B cell (primary cell): ENCODE data around the gene DUS2. TPM values are rescaled to one million over a fixed set of nuclear protein-coding genes. Genes with fewer than 3 reads are reported as not detected.
A peak's percentile ranks its signal among the peaks of the same experiment; 100 is the strongest.

Experiments used
- ATAC-seq: fragments of 200-7000 bp; cut with Tn5 transposase; one replicate; pipeline ENCODE4 v1.10.0; 2021; ENCODE audit warnings: low read depth, mild to moderate bottlenecking, moderate number of reproducible peaks, moderate library complexity
- CTCF ChIA-PET: fragments of 350-600 bp; sonication (Branson Sonifier 250); formaldehyde crosslinking; loops from one replicate; lab custom pipeline; 2021; ENCODE audit warnings: antibody characterized with exemption, inconsistent platforms; lab: Charles Lee
- POLR2A ChIA-PET: fragments of 350-600 bp; sonication (Branson Sonifier 250); formaldehyde crosslinking; loops from one replicate; lab custom pipeline; 2021; ENCODE audit warnings: antibody characterized with exemption; lab: Charles Lee
- DNase-seq: peaks from one replicate; pipeline ENCODE4 v3.0.0; 2013
- H2AFZ ChIP-seq: 2 replicates; pipeline ENCODE4 v1.6.1; 2012; ENCODE audit warnings: mild to moderate bottlenecking, low read depth, low read length; ENCODE audit not compliant: insufficient read depth, poor library complexity, severe bottlenecking
- H3K27ac ChIP-seq, 2 donors: 1 replicate in 1 of 2; 2 replicates in 1 of 2; pipeline ENCODE4 v1.5.1; 2012 to 2013; ENCODE audit warnings: low read length in 2 of 2, mild to moderate bottlenecking in 2 of 2, moderate library complexity in 1 of 2
- H3K27me3 ChIP-seq, 4 experiments: fragments of 200-600 bp in 1 of 4; sonication (generic) in 1 of 4; replicated peaks in 1 of 4; 1 replicate in 2 of 4; 2 replicates in 2 of 4; pipeline versions ENCODE4 v1.6.1 to v1.7.0; 2013 to 2016; ENCODE audit warnings: low read length in 3 of 4, mild to moderate bottlenecking in 2 of 4, mixed read lengths in 1 of 4, moderate library complexity in 1 of 4; ENCODE audit not compliant: insufficient read depth in 4 of 4, control insufficient read depth in 3 of 4; ENCODE audit errors: control extremely low read depth in 1 of 4
- H3K36me3 ChIP-seq, 2 experiments: replicated peaks in 1 of 2; 1 replicate in 1 of 2; 2 replicates in 1 of 2; pipeline versions ENCODE4 v1.6.1 to v1.7.1; 2013; ENCODE audit warnings: low read length in 1 of 2; ENCODE audit not compliant: insufficient read depth in 2 of 2, control insufficient read depth in 1 of 2; ENCODE audit errors: control extremely low read depth in 1 of 2, extremely low read depth in 1 of 2
- H3K4me1 ChIP-seq, 2 donors: fragments of 200-600 bp in 1 of 2; sonication (generic) in 1 of 2; 1 replicate in 1 of 2; 2 replicates in 1 of 2; pipeline versions ENCODE4 v1.5.1 to v1.6.1; 2013 to 2017; ENCODE audit warnings: low read length in 2 of 2; ENCODE audit not compliant: control insufficient read depth in 2 of 2, insufficient read depth in 2 of 2
- H3K4me2 ChIP-seq: replicated peaks from 2 replicates; pipeline ENCODE3; 2012; ENCODE audit warnings: mild to moderate bottlenecking, low read depth, low read length; ENCODE audit not compliant: poor library complexity, severe bottlenecking
- H3K4me3 ChIP-seq, 5 experiments: fragments of 200-600 bp in 1 of 5; sonication (generic) in 1 of 5; 1 replicate in 3 of 5; 2 replicates in 2 of 5; pipeline versions ENCODE4 v1.5.1 to v1.7.0; 2011 to 2016; ENCODE audit warnings: low read length in 4 of 5, mild to moderate bottlenecking in 4 of 5, low read depth in 2 of 5, control low read depth in 1 of 5, moderate library complexity in 1 of 5; ENCODE audit not compliant: insufficient read depth in 1 of 5; ENCODE audit errors: control extremely low read depth in 1 of 5, extremely low read depth in 1 of 5
- H3K79me2 ChIP-seq: fragments of 200-600 bp; sonication (generic); one replicate; pipeline ENCODE4 v1.6.0; 2016; ENCODE audit warnings: low read length; ENCODE audit not compliant: control insufficient read depth, insufficient read depth
- H3K9ac ChIP-seq: fragments of 200-600 bp; sonication (generic); 2 replicates; pipeline ENCODE4 v1.6.1; 2017; ENCODE audit warnings: mild to moderate bottlenecking, low read length, moderate library complexity
- H3K9me3 ChIP-seq, 3 donors: one replicate each; pipeline versions ENCODE4 v1.6.1 to v1.7.1; 2013; ENCODE audit warnings: low read length in 2 of 3; ENCODE audit not compliant: control insufficient read depth in 2 of 3, insufficient read depth in 1 of 3; ENCODE audit errors: control extremely low read depth in 1 of 3
- H4K20me1 ChIP-seq: 2 replicates; pipeline ENCODE4 v1.6.0; 2012; ENCODE audit warnings: mild to moderate bottlenecking, low read length; ENCODE audit not compliant: insufficient read depth, control insufficient read depth, poor library complexity, severe bottlenecking
- H3K27ac Mint-ChIP-seq: one replicate; pipeline ENCODE4 v1.8.0; 2021; ENCODE audit warnings: mixed read lengths
- H3K27me3 Mint-ChIP-seq: one replicate; pipeline ENCODE4 v1.8.0; 2021; ENCODE audit warnings: mixed read lengths
- H3K4me1 Mint-ChIP-seq: one replicate; pipeline ENCODE4 v1.8.0; 2021; ENCODE audit warnings: mixed read lengths
- H3K4me3 Mint-ChIP-seq: one replicate; pipeline ENCODE4 v1.8.0; 2021; ENCODE audit warnings: mixed read lengths
- H3K9me3 Mint-ChIP-seq: one replicate; pipeline ENCODE4 v1.8.0; 2022; ENCODE audit warnings: mixed read lengths; ENCODE audit not compliant: insufficient read depth
- EZH2 ChIP-seq: IDR thresholded peaks from 2 replicates; pipeline ENCODE4 v1.6.1; 2012; ENCODE audit warnings: borderline replicate concordance, low read depth, mild to moderate bottlenecking, moderate library complexity, low read length; ENCODE audit not compliant: insufficient read depth, poor library complexity, severe bottlenecking
- WGBS: methylation state at CpG from one replicate; pipeline ENCODE4 v1.1.5; 2013; ENCODE audit warnings: missing lambda C conversion rate; ENCODE audit not compliant: insufficient coverage; 5-methylcytosine and 5-hydroxymethylcytosine counted together
- intact Hi-C: fragments of 100-400 bp; cut with micrococcal nuclease; formaldehyde crosslinking; loops from one replicate; pipeline ENCODE4 v1.10.0; 2022
- polyA plus RNA-seq: library from polyadenylated mRNA; depleted of rRNA; stranded (reverse); fragments of >200 nt; gene quantifications from 2 replicates; pipeline ENCODE4 v1.2.3, GENCODE V29; 2012
- total RNA-seq, 2 donors: library from RNA; stranded (reverse); fragments of 120-200 nt in 1 of 2; gene quantifications; 1 replicate in 1 of 2; 2 replicates in 1 of 2; pipeline versions ENCODE4 v1.2.3 to v1.2.4, GENCODE V29; 2013 to 2022
- TF ChIP-seq, protein P1 (sequence below): fragments of 200-600 bp; IDR thresholded peaks from one replicate; pipeline ENCODE4 v1.8.0; 2022; ENCODE audit warnings: antibody characterized with exemption, mild to moderate bottlenecking

DUS2 gene
- total and polyA plus RNA-seq, 2 donors (not counting 1 experiment from before 2014, with no cell fraction given) = 61.1 to 93.0 TPM

DNA sequence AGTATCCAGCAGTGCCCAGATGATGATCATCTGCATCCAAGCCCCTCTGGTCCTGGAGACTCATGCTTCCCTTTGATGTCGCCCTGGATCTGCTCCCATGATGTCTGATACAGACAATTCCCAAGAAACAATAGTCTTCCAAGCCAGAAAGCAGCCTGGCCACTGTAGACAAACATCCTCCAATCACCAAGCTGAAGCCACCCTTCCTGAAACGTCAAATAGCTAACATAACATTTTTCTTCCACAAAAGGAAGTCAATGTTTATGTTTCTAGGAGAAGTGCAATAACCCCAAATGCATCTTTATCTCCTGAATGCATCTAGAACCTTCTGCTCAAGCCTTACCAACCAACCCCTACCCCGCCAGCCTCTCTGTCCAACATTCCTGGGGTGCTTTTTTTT lies 22.6 kb upstream of the DUS2 start:
- ChIA-PET CTCF (interaction anchor here (0.6 to 28.7 kb wide), 6 partner anchors 9 to 479 kb away, joined by 3 to 320 read pairs (median 4); partner anchors contain the start of genes DDX28 and DUS2), POLR2A (interaction anchor here (0.7 to 3.5 kb wide), 6 partner anchors 13 to 91 kb away, joined by 3 to 27 read pairs (median 5); partner anchors contain the start of genes DDX28, DUS2 and PSMB10)
- H3K36me3 ChIP-seq = peaks cover 0 to 3% of the 10 kb centered on the region in 2 experiments
- peak overlapping the region; percentile 66 for H3K9ac ChIP-seq
- intact Hi-C loops = no loop called here
- TF ChIP-seq, protein P1, sequence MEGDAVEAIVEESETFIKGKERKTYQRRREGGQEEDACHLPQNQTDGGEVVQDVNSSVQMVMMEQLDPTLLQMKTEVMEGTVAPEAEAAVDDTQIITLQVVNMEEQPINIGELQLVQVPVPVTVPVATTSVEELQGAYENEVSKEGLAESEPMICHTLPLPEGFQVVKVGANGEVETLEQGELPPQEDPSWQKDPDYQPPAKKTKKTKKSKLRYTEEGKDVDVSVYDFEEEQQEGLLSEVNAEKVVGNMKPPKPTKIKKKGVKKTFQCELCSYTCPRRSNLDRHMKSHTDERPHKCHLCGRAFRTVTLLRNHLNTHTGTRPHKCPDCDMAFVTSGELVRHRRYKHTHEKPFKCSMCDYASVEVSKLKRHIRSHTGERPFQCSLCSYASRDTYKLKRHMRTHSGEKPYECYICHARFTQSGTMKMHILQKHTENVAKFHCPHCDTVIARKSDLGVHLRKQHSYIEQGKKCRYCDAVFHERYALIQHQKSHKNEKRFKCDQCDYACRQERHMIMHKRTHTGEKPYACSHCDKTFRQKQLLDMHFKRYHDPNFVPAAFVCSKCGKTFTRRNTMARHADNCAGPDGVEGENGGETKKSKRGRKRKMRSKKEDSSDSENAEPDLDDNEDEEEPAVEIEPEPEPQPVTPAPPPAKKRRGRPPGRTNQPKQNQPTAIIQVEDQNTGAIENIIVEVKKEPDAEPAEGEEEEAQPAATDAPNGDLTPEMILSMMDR = no peak
- H3K4me2 ChIP-seq = peak overlapping the region; percentile 70
- DNase-seq (no peak), ATAC-seq (no peak)
- peak overlapping the region; percentile 73 to 76 for H3K27ac ChIP-seq
- H4K20me1 ChIP-seq = no peaks in the 10 kb centered on the region
- peak overlapping the region; percentile 94 for H3K27ac Mint-ChIP-seq
- peak overlapping the region; percentile 91 for H3K4me3 Mint-ChIP-seq
- H3K27me3 Mint-ChIP-seq = no peaks in the 10 kb centered on the region
- 74% methylated on average over 2 of the region's 3 CpGs for WGBS
- H3K9me3 Mint-ChIP-seq = no peaks in the 10 kb centered on the region
- H2AFZ ChIP-seq = peak overlapping the region; percentile 55
- H3K4me3 ChIP-seq = peak overlapping the region in 2 of 5 experiments; percentile 21 to 64
- H3K79me2 ChIP-seq = peaks cover 33% of the 10 kb centered on the region
- H3K4me1 Mint-ChIP-seq = peaks cover 65% of the 10 kb centered on the region
- peaks cover 57 to 72% of the 10 kb centered on the region in 2 donors for H3K4me1 ChIP-seq
- peaks cover 0 to 14% (median 0%) of the 10 kb centered on the region in 3 donors for H3K9me3 ChIP-seq
- H3K27me3 ChIP-seq = no peaks in the 10 kb centered on the region

DNA sequence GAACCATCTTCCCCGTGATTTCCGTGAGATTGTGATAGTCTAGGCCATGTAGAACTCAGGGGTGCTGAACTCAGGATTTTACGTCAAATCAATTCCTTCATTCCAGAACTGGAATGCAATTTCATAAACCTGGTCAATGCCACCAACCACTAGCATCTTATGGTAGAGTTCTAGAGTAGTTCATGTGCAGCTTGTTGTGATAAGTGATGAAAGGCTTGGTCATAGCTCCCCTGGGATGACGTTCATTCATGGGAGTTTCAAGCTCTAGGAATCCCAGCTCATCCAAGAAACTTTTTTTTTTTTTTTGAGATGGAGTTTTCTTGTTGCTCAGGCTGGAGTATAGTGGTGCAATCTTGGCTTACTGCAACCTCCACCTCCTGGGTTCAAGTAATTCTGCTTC lies 20.1 kb upstream of the DUS2 start:
- DNase-seq (no peak), ATAC-seq (no peak)
- POLR2A ChIA-PET = interaction anchor here (0.7 to 1.8 kb wide), 2 partner anchors 9 to 111 kb away, joined by 5 to 11 read pairs; no protein-coding TSS in a partner anchor
- H3K4me3 Mint-ChIP-seq = no peak overlapping the region
- H3K4me1 Mint-ChIP-seq = peaks cover 58% of the 10 kb centered on the region
- no peak overlapping the region for H3K4me3 ChIP-seq
- no peaks in the 10 kb centered on the region for H4K20me1 ChIP-seq
- H3K9ac ChIP-seq = no peak overlapping the region
- H3K4me2 ChIP-seq = no peak overlapping the region
- CTCF ChIA-PET = interaction anchor here (1.5 to 28.7 kb wide), 3 partner anchors 11 to 39 kb away, joined by 9 to 320 read pairs (median 21); partner anchors contain the start of genes DDX28 and DUS2
- H3K36me3 ChIP-seq = no peaks in the 10 kb centered on the region
- peak overlapping the region; percentile 80 for H3K27ac Mint-ChIP-seq
- H3K4me1 ChIP-seq = peaks cover 53 to 67% of the 10 kb centered on the region in 2 donors
- H3K79me2 ChIP-seq = peaks cover 11% of the 10 kb centered on the region
- no peak overlapping the region for H2AFZ ChIP-seq
- no peaks in the 10 kb centered on the region for H3K27me3 Mint-ChIP-seq
- no peaks in the 10 kb centered on the region for H3K9me3 Mint-ChIP-seq
- peaks cover 0 to 9% (median 0%) of the 10 kb centered on the region in 3 donors for H3K9me3 ChIP-seq
- no peaks in the 10 kb centered on the region for H3K27me3 ChIP-seq
- TF ChIP-seq, protein P1 = no peak
- TF ChIP-seq EZH2 = no peak
- H3K27ac ChIP-seq = no peak overlapping the region
- WGBS = 88% methylated on average over 1 of the region's 4 CpGs
- intact Hi-C loops = no loop called here
